ENCODE data around the gene RAVER1.

DNA sequence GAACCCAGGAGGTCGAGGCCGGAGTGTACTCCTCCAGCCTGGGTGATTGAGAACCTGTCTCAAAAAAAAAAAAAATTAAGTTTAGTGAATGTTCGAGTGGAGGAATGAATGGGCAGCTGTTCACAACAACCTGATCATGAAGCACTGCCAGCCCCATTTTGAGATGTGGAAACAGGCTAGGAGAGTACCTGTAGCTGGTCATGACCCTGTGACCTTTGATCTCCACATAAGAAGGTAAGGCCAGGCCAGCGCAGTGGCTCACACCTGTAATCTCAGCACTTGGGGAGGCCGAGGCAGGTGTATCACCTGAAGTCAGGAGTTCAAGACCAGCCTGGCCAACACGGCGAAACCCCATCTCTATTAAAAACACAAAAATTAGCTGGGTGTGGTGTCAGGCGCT, 7.6 kb downstream of the RAVER1 start:
- TF ChIP-seq, protein P1, sequence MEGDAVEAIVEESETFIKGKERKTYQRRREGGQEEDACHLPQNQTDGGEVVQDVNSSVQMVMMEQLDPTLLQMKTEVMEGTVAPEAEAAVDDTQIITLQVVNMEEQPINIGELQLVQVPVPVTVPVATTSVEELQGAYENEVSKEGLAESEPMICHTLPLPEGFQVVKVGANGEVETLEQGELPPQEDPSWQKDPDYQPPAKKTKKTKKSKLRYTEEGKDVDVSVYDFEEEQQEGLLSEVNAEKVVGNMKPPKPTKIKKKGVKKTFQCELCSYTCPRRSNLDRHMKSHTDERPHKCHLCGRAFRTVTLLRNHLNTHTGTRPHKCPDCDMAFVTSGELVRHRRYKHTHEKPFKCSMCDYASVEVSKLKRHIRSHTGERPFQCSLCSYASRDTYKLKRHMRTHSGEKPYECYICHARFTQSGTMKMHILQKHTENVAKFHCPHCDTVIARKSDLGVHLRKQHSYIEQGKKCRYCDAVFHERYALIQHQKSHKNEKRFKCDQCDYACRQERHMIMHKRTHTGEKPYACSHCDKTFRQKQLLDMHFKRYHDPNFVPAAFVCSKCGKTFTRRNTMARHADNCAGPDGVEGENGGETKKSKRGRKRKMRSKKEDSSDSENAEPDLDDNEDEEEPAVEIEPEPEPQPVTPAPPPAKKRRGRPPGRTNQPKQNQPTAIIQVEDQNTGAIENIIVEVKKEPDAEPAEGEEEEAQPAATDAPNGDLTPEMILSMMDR (IDR thresholded peaks at IDR 0.05; ENCODE audit: borderline replicate concordance, extremely low read depth, low read length, poor library complexity, severe bottlenecking): no peak
- no peak for TF ChIP-seq EZH2 (IDR thresholded peaks at IDR 0.05; ENCODE audit: borderline replicate concordance, low read depth, low read length, severe bottlenecking)
